CD4-positive, alpha-beta T cell treated with Interleukin-1 beta for 1 hour (primary cell): Measurements from ENCODE around the gene RFC4.

Source experiments
- DNase-seq, 2 donors: peaks; one replicate each; pipeline ENCODE4 v3.0.0-alpha.2; 2020 to 2022

The RFC4 gene

DNA sequence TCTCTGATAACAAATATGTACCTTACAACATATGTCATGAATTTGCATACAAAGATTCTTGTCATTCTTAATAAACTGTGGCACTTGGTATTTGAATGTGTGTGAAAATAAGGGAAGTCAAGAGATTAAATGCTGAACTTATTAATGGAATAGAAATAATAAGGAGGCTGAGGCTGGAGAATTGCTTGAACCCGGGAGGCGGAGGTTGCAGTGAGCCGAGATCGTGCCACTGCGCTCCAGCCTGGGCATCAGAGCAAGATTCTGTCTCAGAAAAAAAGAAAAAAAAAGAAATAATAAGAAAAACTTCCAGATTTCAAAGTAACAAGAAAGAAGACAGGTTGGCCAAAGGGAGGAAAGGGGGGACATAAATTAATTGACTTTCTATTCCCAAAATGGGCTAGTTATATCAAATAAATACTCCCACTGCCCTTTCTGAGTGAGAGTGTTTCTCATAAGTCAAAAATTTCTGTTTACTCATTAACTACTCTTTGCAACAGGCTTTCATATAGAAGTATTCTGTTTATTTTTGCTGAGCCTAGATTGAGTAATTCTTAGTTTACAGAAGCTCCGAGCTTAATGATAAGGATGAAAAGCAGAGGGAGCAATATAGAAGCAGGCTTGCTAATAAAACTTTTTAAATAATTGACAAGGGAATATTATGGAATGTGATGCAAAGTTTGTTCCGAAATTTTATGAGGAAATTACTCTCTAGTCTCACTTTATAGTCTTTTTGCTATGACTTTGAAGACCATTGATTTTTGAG, 63.5 kb downstream of the RFC4 start:
- DNase-seq = no peak
